HepG2 (cell line): Measurements from ENCODE around the gene ACKR3.

Source experiments
- CTCF ChIP-seq: sonication (generic); formaldehyde crosslinking; IDR thresholded peaks from 2 replicates; pipeline ENCODE4 v1.5.0; 2020; ENCODE audit warnings: mild to moderate bottlenecking, missing genetic modification reagents, moderate library complexity
- EP300 ChIP-seq, 3 experiments: sonication (generic) in 1 of 3; formaldehyde crosslinking in 1 of 3; IDR thresholded peaks; 2 replicates each; pipeline versions ENCODE4 v1.5.1 to v1.6.1; 2011 to 2020; ENCODE audit warnings: low read depth in 2 of 3, low read length in 2 of 3, borderline replicate concordance in 1 of 3, improper control_type of control experiment in 1 of 3, mild to moderate bottlenecking in 1 of 3, missing genetic modification reagents in 1 of 3, moderate library complexity in 1 of 3
- MXD1 ChIP-seq: sonication (generic); formaldehyde crosslinking; IDR thresholded peaks from 2 replicates; pipeline ENCODE4 v1.4.0; 2020; ENCODE audit warnings: mild to moderate bottlenecking, missing genetic modification reagents
- SAFB2 ChIP-seq: sonication (generic); formaldehyde crosslinking; IDR thresholded peaks from 2 replicates; pipeline ENCODE4 v1.5.1; 2020; ENCODE audit warnings: missing genetic modification reagents, low read depth, mild to moderate bottlenecking, borderline replicate concordance

GRCh38 chr2:236531195-236531594 is 38.4 kb upstream of the ACKR3 start:
- TF ChIP-seq SAFB2 (CRISPR knock-in tag) (no peak), EP300 (IDR thresholded peaks at IDR 0.05; ENCODE audit: low read depth in 2 of 2, low read length in 2 of 2) (no peak), EP300 (CRISPR knock-in tag; IDR thresholded peaks at IDR 0.05; ENCODE audit: borderline replicate concordance) (no peak), CTCF (CRISPR knock-in tag) (no peak), MXD1 (CRISPR knock-in tag) (no peak)
